ENCODE measurements around the gene P2RX3. TPM values are rescaled to one million over a fixed set of nuclear protein-coding genes. Genes with fewer than 3 reads are reported as not detected.

P2RX3 gene
- total RNA-seq, 2 experiments from 2014 or later = not detected

GRCh38 chr11:57414612-57415212 lies 76.6 kb downstream of the P2RX3 start:
- ChIA-PET POLR2A (no interaction called here), CTCF (no interaction called here)
- no peak for TF ChIP-seq CTCF (IDR thresholded peaks at IDR 0.05)
- DNase-seq = no peak
- Histone ChIP-seq H3K4me3 (ENCODE audit: low read length) (no peak overlapping the region), H3K27ac (ENCODE audit: low read depth in 1 of 2, low read length in 2 of 2) (no peak overlapping the region), H3K36me3 (ENCODE audit: insufficient read depth, low read length) (peaks cover 62% of the 10 kb centered on the region), H3K9me3 (ENCODE audit: control insufficient read depth in 1 of 2, insufficient read depth in 1 of 2, low read length in 2 of 2) (no peaks in the 10 kb centered on the region), H3K4me1 (ENCODE audit: insufficient read depth, low read length) (no peaks in the 10 kb centered on the region), H3K27me3 (ENCODE audit: control insufficient read depth in 1 of 2, insufficient read depth in 2 of 2, low read length in 2 of 2) (no peaks in the 10 kb centered on the region)
- no peak overlapping the region for H3K27ac Mint-ChIP-seq
- H3K27me3 Mint-ChIP-seq = no peaks in the 10 kb centered on the region
- H3K36me3 Mint-ChIP-seq (ENCODE audit: low read depth) = peaks cover 87% of the 10 kb centered on the region
- H3K9me3 Mint-ChIP-seq = no peaks in the 10 kb centered on the region
- no peak overlapping the region for H3K4me3 Mint-ChIP-seq
- intact Hi-C loops (cut with DNase I, micrococcal nuclease) = no loop called here
- H3K4me1 Mint-ChIP-seq (ENCODE audit: low read depth) = no peaks in the 10 kb centered on the region
- ATAC-seq (ENCODE audit: poor library complexity) = no peak

DNA sequence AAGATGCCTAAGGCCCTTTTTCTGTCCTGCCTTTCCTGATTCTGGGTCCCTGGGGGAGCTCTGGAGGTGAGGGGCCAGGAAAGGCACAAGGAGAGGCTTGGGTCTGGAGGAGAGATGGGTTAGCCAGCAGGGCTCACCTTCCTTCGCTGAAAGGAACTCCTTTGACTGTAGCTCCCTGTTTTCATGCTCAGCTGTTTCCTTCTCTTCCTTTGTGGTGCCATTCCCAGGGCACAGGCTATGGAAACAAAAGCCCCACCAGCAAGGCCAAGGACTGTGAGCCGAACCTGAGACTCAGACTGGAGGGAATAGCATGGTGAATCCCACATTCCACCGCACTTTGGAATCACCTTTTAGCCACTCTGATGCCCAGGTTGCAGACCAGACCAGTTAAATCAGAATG lies 78.3 kb downstream of the P2RX3 start:
- intact Hi-C loops (cut with DNase I, micrococcal nuclease) = no loop called here
- H3K27ac Mint-ChIP-seq = no peak overlapping the region

GRCh38 chr11:57417056-57417455 lies 78.9 kb downstream of the P2RX3 start:
- H3K9me3 Mint-ChIP-seq = no peaks in the 10 kb centered on the region
- H3K27ac Mint-ChIP-seq = no peak overlapping the region
- H3K4me3 Mint-ChIP-seq = no peak overlapping the region
- H3K4me1 Mint-ChIP-seq (ENCODE audit: low read depth) = peaks cover under 1% of the 10 kb centered on the region
- no peak for DNase-seq
- Histone ChIP-seq H3K27me3 (ENCODE audit: control insufficient read depth in 1 of 2, insufficient read depth in 2 of 2, low read length in 2 of 2) (no peaks in the 10 kb centered on the region), H3K9me3 (ENCODE audit: control insufficient read depth in 1 of 2, insufficient read depth in 1 of 2, low read length in 2 of 2) (no peaks in the 10 kb centered on the region), H3K36me3 (ENCODE audit: insufficient read depth, low read length) (peaks cover 65% of the 10 kb centered on the region), H3K27ac (ENCODE audit: low read depth in 1 of 2, low read length in 2 of 2) (no peak overlapping the region), H3K4me3 (ENCODE audit: low read length) (no peak overlapping the region), H3K4me1 (ENCODE audit: insufficient read depth, low read length) (no peaks in the 10 kb centered on the region)
- ChIA-PET CTCF (interaction anchor here (1.8 kb wide), 1 partner anchor 41 kb away, joined by 3 read pairs; no protein-coding TSS in a partner anchor), POLR2A (no interaction called here)
- intact Hi-C loops (cut with DNase I, micrococcal nuclease) = no loop called here
- H3K36me3 Mint-ChIP-seq (ENCODE audit: low read depth) = peaks cover 88% of the 10 kb centered on the region
- ATAC-seq (ENCODE audit: poor library complexity) = no peak
- no peak for TF ChIP-seq CTCF (IDR thresholded peaks at IDR 0.05)
- H3K27me3 Mint-ChIP-seq = no peaks in the 10 kb centered on the region

More for the DNA sequence above, 78.3 kb downstream of the P2RX3 start:
- H3K27ac ChIP-seq (ENCODE audit: low read depth in 1 of 2, low read length in 2 of 2) = no peak overlapping the region
- H3K9me3 Mint-ChIP-seq = no peaks in the 10 kb centered on the region
- no peaks in the 10 kb centered on the region for H3K4me1 Mint-ChIP-seq (ENCODE audit: low read depth)
- H3K4me1 ChIP-seq (ENCODE audit: insufficient read depth, low read length) = no peaks in the 10 kb centered on the region
- H3K9me3 ChIP-seq (ENCODE audit: control insufficient read depth in 1 of 2, insufficient read depth in 1 of 2, low read length in 2 of 2) = no peaks in the 10 kb centered on the region
- no peak overlapping the region for H3K4me3 Mint-ChIP-seq
- no peak for TF ChIP-seq CTCF (IDR thresholded peaks at IDR 0.05)
- ChIA-PET POLR2A (no interaction called here), CTCF (interaction anchor here (1.8 kb wide), 1 partner anchor 42 kb away, joined by 3 read pairs; no protein-coding TSS in a partner anchor)
- no peaks in the 10 kb centered on the region for H3K27me3 ChIP-seq (ENCODE audit: control insufficient read depth in 1 of 2, insufficient read depth in 2 of 2, low read length in 2 of 2)
- no peak for DNase-seq
- peaks cover 88% of the 10 kb centered on the region for H3K36me3 Mint-ChIP-seq (ENCODE audit: low read depth)
- ATAC-seq (ENCODE audit: poor library complexity) = no peak
- H3K36me3 ChIP-seq (ENCODE audit: insufficient read depth, low read length) = peaks cover 65% of the 10 kb centered on the region
- no peaks in the 10 kb centered on the region for H3K27me3 Mint-ChIP-seq
- H3K4me3 ChIP-seq (ENCODE audit: low read length) = no peak overlapping the region
